Measurements from ENCODE around the gene KCNN4. TPM values are rescaled to one million over a fixed set of nuclear protein-coding genes. Genes with fewer than 3 reads are reported as not detected.
A peak's percentile ranks its signal among the peaks of the same experiment; 100 is the strongest.
"Not testable (repeated sequence)": the region's sequence is repeated elsewhere in the genome, so short reads cannot be mapped to it uniquely, and the experiment has no call there.

KCNN4 gene
- total RNA-seq, 2 donors from 2014 or later = 91.6 to 118 TPM

- H3K4me1 Mint-ChIP-seq (ENCODE audit: low read depth) = peaks cover 10% of the 10 kb centered on the region
- peak in 1 of 2 donors; percentile 43 for ATAC-seq (replicated peaks in 1 of 2)
These were observed 31.1 kb upstream of the KCNN4 start for GRCh38 chr19:43811837-43812236.

GRCh38 chr19:43809762-43810696 lies 29.3 kb upstream of the KCNN4 start:
- DNase-seq (peak in 1 of 2 donors; percentile 15), ATAC-seq (replicated peaks in 1 of 2) (peak; percentile 39)
- no peak overlapping the region for H3K27ac Mint-ChIP-seq
- H3K4me3 Mint-ChIP-seq = no peak overlapping the region
- H3K36me3 Mint-ChIP-seq (ENCODE audit: insufficient read depth in 2 of 2) = peaks cover 0 to 3% of the 10 kb centered on the region in 2 donors
- H3K27me3 Mint-ChIP-seq (ENCODE audit: low read depth) = peaks cover 44% of the 10 kb centered on the region
- H3K9me3 Mint-ChIP-seq = peaks cover 0 to 2% of the 10 kb centered on the region in 2 donors
- H3K4me1 Mint-ChIP-seq (ENCODE audit: low read depth) = peaks cover 10% of the 10 kb centered on the region

More at GRCh38 chr19:43811837-43812236, 31.1 kb upstream of the KCNN4 start:
- Mint-ChIP-seq H3K9me3 (peaks cover 1 to 2% of the 10 kb centered on the region in 2 donors), H3K36me3 (ENCODE audit: insufficient read depth in 2 of 2) (peaks cover 0 to 3% of the 10 kb centered on the region in 2 donors), H3K27me3 (ENCODE audit: low read depth) (peaks cover 38% of the 10 kb centered on the region), H3K4me3 (no peak overlapping the region), H3K27ac (no peak overlapping the region)
- no peak for DNase-seq

GRCh38 chr19:43807651-43808050 lies 26.9 kb upstream of the KCNN4 start:
- ATAC-seq (replicated peaks in 1 of 2) = no peak
- Mint-ChIP-seq H3K4me1 (ENCODE audit: low read depth) (no peaks in the 10 kb centered on the region), H3K4me3 (no peak overlapping the region), H3K9me3 (no peaks in the 10 kb centered on the region), H3K27me3 (ENCODE audit: low read depth) (peaks cover 39% of the 10 kb centered on the region), H3K36me3 (ENCODE audit: insufficient read depth in 2 of 2) (peaks cover 0 to 3% of the 10 kb centered on the region in 2 donors), H3K27ac (no peak overlapping the region)
- no peak for DNase-seq

DNA sequence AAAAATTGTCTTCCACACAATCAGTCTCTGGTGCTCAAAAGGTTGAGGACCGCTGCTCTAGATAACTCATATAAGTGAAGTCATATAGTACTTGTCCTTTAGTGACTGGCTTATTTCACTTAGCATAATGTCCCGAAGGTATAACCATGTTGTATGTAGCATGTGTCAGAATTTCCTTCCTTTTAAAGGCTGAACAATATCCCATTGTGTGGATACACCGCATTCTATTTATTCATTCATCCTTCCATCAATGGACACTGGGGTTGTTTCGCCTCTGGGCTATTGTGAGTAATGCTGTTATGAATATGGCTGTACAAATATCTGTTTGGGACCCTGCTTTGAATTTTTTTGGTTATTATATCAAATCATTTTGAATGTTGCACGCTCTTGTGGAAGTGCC lies 26.1 kb upstream of the KCNN4 start:
- Mint-ChIP-seq H3K27me3 (ENCODE audit: low read depth) (peaks cover 36% of the 10 kb centered on the region), H3K4me3 (no peak overlapping the region), H3K4me1 (ENCODE audit: low read depth) (no peaks in the 10 kb centered on the region), H3K27ac (no peak overlapping the region), H3K9me3 (no peaks in the 10 kb centered on the region), H3K36me3 (ENCODE audit: insufficient read depth in 2 of 2) (peaks cover 0 to 3% of the 10 kb centered on the region in 2 donors)
- ATAC-seq (replicated peaks in 1 of 2) = no peak
- DNase-seq = no peak

GRCh38 chr19:43806401-43806800 lies 25.6 kb upstream of the KCNN4 start:
- DNase-seq; H3K4me1 Mint-ChIP-seq (ENCODE audit: low read depth); H3K27ac Mint-ChIP-seq; H3K36me3 Mint-ChIP-seq (ENCODE audit: insufficient read depth in 2 of 2); H3K4me3 Mint-ChIP-seq; ATAC-seq (replicated peaks in 1 of 2); H3K9me3 Mint-ChIP-seq: not testable (repeated sequence)
- peaks cover 31% of the 10 kb centered on the region for H3K27me3 Mint-ChIP-seq (ENCODE audit: low read depth)

DNA sequence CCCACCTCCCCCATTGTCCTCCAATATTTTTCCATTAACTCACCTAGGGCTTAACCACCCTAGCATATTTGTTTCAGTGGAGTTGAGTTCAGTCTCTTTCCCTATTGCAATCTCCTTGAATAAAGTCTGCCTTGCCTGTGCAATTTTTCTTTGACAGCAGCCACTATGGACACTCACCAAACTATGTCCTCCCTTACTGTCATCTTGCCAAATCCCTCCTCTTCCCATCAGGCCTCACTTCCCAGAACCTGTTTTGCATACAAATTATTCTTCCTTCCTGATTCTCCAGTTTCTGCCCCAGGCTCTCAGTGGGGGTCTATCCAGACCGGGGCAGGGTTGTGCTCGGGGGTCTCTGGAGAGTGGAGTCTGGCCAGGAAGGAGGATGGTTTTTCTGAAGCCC lies 23.7 kb upstream of the KCNN4 start:
- no peaks in the 10 kb centered on the region for H3K36me3 Mint-ChIP-seq (ENCODE audit: insufficient read depth in 2 of 2)
- H3K4me1 Mint-ChIP-seq (ENCODE audit: low read depth) = peaks cover under 1% of the 10 kb centered on the region
- peaks cover 23% of the 10 kb centered on the region for H3K27me3 Mint-ChIP-seq (ENCODE audit: low read depth)
- ATAC-seq (replicated peaks in 1 of 2) = no peak
- no peak for DNase-seq
- H3K9me3 Mint-ChIP-seq = no peaks in the 10 kb centered on the region
- H3K27ac Mint-ChIP-seq = no peak overlapping the region
- H3K4me3 Mint-ChIP-seq = no peak overlapping the region

GRCh38 chr19:43802216-43802951 lies 21.6 kb upstream of the KCNN4 start, which contains the start of gene LYPD5:
TSS of gene LYPD5 (minus strand) at chr19:43802447. CDS start at chr19:43802380, 67 bp downstream.
- ATAC-seq (replicated peaks in 1 of 2) (no peak), DNase-seq (no peak)
- peaks cover 14% of the 10 kb centered on the region for H3K4me1 Mint-ChIP-seq (ENCODE audit: low read depth)
- H3K27ac Mint-ChIP-seq = no peak within 1 kb of the TSS
- H3K9me3 Mint-ChIP-seq = no peaks in the 10 kb centered on the region
- H3K4me3 Mint-ChIP-seq = no peak within 1 kb of the TSS
- H3K27me3 Mint-ChIP-seq (ENCODE audit: low read depth) = peaks cover 23% of the 10 kb centered on the region
- no peaks in the 10 kb centered on the region for H3K36me3 Mint-ChIP-seq (ENCODE audit: insufficient read depth in 2 of 2)

DNA sequence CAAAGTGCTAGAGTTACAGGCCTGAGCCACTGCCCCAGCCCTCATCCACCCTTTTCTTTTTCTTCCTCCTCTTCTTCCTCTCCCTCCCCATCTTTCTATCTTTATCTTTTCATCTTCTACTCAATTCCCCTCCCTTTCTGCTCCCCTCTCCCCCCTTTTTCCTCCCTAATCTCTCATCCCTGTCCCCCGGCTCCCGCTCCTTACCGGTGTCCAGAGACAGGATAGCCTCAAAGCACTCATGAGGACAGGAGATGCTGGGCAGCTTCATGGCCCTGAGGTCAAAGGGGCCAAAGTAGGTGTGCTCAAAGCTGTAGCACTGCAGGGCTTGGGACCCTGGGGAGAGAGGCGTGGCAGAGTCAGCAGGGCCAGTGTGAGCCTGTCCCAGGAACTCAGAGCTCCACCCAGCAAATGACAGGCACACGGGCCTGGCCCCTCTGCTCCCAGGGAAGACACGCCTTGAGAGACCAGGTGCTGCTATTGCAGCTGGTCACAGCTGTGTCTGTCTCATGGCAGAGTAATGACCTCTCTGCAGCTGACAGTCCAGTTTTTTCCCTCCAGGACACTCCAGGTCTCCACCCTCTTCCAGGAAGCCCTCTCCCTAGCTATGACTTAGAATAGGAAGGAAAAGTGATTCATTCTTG lies 18.8 kb upstream of the KCNN4 start:
- H3K4me1 Mint-ChIP-seq (ENCODE audit: low read depth) = peaks cover 14% of the 10 kb centered on the region
- H3K27ac Mint-ChIP-seq = no peak overlapping the region
- ATAC-seq (replicated peaks in 1 of 2) (no peak), DNase-seq (no peak)
- peaks cover 16% of the 10 kb centered on the region for H3K27me3 Mint-ChIP-seq (ENCODE audit: low read depth)
- H3K36me3 Mint-ChIP-seq (ENCODE audit: insufficient read depth in 2 of 2) = no peaks in the 10 kb centered on the region
- peak overlapping the region; percentile 80 to 87 for H3K4me3 Mint-ChIP-seq
- H3K9me3 Mint-ChIP-seq = no peaks in the 10 kb centered on the region

DNA sequence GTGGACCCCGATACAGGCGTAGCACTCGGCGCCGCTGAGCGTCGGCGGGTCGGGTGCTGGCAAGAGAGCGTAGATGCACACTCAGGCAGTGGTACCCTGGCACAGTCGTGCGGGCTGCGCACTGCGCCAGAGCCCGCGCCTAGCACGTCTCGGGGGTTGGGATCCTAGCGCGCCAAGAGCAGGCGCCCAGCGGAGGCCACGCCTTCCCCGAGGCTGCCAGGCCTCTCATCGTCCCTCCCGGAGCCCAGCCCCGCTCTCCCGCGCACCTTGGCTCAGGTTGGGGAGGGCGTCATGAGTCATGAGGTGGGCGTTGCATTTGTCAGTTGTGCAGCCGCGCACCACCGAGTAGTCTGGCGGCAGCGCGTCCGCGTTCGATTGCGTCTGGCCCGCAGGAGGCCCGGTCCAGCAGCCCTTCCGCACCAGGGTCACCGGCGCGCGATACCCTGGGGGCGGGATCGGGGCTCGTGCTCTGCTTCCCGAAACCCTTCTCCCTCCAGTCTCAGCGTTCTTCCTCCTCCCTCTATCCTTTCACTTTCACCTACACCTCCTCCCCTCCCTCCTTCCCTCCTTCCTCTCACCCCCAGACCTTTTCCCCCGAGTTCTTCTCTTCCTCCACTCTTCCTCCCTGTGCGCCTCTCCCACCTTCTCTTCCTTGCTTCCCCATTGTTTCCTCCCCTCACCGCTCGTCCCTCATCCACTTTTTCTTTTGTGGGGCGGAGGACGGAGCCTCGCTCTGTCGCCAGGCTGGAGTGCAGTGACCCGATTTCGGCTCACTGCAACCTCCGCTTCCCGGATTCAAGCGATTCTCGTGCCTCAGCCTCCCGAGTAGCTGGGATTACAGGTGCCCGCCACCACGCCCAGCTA lies 18.0 kb upstream of the KCNN4 start:
- peak; percentile 92 to 93 for ATAC-seq (replicated peaks in 1 of 2)
- no peak overlapping the region for H3K27ac Mint-ChIP-seq
- H3K4me1 Mint-ChIP-seq (ENCODE audit: low read depth) = peaks cover 14% of the 10 kb centered on the region

DNA sequence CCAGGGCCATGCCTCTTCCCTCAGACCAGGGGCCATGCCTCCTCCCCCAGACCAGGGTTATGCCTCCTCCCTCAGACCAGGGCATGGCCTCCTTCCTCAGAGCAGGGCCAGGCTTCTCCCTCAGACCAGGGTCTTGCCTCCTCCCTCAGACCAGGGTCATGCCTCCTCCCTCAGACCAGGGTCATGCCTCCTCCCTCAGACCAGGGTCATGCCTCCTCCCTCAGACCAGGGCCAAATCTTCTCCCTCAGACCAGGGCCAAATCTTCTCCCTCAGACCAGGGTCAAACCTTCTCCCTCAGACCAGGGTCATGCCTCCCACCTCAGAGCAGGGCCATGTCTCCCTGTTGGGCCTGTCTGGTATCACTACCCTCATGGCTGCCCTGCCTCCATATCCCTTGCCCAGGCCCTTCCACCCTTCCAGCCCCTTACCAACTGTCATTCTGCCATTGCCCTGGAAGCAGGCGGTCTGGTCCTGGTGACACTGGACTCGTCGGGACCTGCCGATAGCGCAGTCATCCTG lies 17.3 kb upstream of the KCNN4 start:
- peaks cover 27% of the 10 kb centered on the region for H3K27me3 Mint-ChIP-seq (ENCODE audit: low read depth)

More for the DNA sequence above, 18.0 kb upstream of the KCNN4 start:
- Mint-ChIP-seq H3K36me3 (ENCODE audit: insufficient read depth in 2 of 2) (no peaks in the 10 kb centered on the region), H3K27me3 (ENCODE audit: low read depth) (peaks cover 20% of the 10 kb centered on the region), H3K9me3 (no peaks in the 10 kb centered on the region), H3K4me3 (peak overlapping the region; percentile 80 to 87)
- peak; percentile 67 to 77 for DNase-seq

GRCh38 chr19:43797556-43797955 lies 16.8 kb upstream of the KCNN4 start:
- Mint-ChIP-seq H3K27ac (no peak overlapping the region), H3K9me3 (no peaks in the 10 kb centered on the region), H3K4me1 (ENCODE audit: low read depth) (peaks cover 14% of the 10 kb centered on the region), H3K4me3 (peak overlapping the region; percentile 45 to 54), H3K36me3 (ENCODE audit: insufficient read depth in 2 of 2) (no peaks in the 10 kb centered on the region), H3K27me3 (ENCODE audit: low read depth) (peaks cover 27% of the 10 kb centered on the region)
- DNase-seq (no peak), ATAC-seq (replicated peaks in 1 of 2) (no peak)

More for the DNA sequence above, 17.3 kb upstream of the KCNN4 start:
- Mint-ChIP-seq H3K4me1 (ENCODE audit: low read depth) (peaks cover 14% of the 10 kb centered on the region), H3K27ac (no peak overlapping the region), H3K4me3 (peak overlapping the region; percentile 80 to 87), H3K9me3 (no peaks in the 10 kb centered on the region), H3K36me3 (ENCODE audit: insufficient read depth in 2 of 2) (no peaks in the 10 kb centered on the region)
- no peak for DNase-seq
- peak; percentile 19 to 20 for ATAC-seq (replicated peaks in 1 of 2)

- H3K27ac Mint-ChIP-seq = no peak overlapping the region
- H3K27me3 Mint-ChIP-seq (ENCODE audit: low read depth) = peaks cover 27% of the 10 kb centered on the region
- no peak for ATAC-seq (replicated peaks in 1 of 2)
- peak overlapping the region; percentile 45 to 54 for H3K4me3 Mint-ChIP-seq
- H3K36me3 Mint-ChIP-seq (ENCODE audit: insufficient read depth in 2 of 2) = no peaks in the 10 kb centered on the region
- no peak for DNase-seq
- peaks cover 14% of the 10 kb centered on the region for H3K4me1 Mint-ChIP-seq (ENCODE audit: low read depth)
- no peaks in the 10 kb centered on the region for H3K9me3 Mint-ChIP-seq
These were observed 16.3 kb upstream of the KCNN4 start for GRCh38 chr19:43797118-43797517.

All from activated T-cell treated with anti-CD3 and anti-CD28 coated beads, Interleukin-2, amount 50 U/mL, for 72 hours (primary cell).